ENCODE data around the gene FBN3.
"Not testable (repeated sequence)": the region's sequence is repeated elsewhere in the genome, so short reads cannot be mapped to it uniquely, and the experiment has no call there.

The FBN3 gene

GRCh38 chr19:8064911-8065874 lies 84.2 kb downstream of the FBN3 start:
- DNase-seq, result peak in 3 of 51 donors; percentile 3 to 9 (median 5)

DNA sequence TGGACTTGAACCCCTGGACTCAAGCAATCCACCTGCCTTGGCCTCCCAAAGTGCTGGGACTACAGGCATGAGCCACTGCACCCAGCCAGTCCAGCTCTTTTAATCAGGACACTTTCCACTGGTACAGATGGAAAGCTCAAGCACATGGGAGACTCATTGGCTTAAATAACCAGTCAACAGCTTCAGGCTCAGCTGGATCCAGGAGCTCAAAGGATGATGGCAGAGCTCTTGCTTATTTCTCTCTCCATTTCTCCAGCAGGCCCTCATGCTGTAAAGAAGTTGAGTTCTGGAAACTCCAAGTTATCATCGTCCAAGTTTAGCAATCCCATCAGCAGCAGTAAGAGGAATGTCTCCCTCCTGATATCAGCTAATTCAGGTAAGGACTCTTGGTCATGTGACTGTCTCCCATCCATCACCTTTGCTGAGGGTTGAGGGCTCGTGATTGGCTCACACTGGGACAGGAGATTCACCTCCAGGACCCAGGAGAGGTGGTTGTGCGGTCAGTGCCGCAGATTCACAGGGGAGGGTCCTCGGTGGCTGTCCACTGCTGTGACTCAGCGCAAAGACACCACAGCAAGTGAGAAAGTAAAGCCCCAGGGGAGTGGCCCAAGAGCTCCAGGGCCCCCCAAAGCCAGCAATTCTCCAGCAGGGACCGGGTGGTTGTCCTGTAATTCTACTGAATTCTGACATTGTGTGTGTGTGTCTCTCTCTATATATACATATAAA lies 91.7 kb downstream of the FBN3 start:
- no peak for DNase-seq

- DNase-seq, result no peak
These were observed 92.9 kb downstream of the FBN3 start for GRCh38 chr19:8056533-8056932.

- no peak for DNase-seq
These were observed 95.2 kb downstream of the FBN3 start for GRCh38 chr19:8054169-8054568.

DNA sequence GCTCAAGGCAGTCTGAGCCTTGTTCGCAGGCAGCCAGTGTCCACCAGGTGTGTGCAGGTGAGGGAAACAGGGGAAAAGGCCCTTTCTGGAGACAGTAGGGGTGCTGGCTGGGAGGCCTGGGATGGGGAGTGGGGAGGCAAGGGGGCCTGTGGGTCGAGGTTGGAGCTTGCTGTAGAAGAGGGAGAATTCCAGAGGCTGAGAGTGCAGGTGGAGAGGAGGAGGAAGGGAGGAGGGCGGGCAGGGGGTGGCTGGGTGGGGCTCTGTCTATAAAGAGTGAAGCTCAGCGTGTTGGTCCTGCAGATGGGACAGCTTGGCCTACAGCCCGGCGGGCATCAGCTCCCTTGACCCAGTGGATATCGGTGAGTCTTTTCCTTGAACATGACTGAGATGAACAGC lies 96.9 kb downstream of the FBN3 start, which contains the start of gene CCL25:
Gene CCL25, plus strand, starts transcription at position 297 of the 396 bp plus-strand sequence. CDS start 290 bp downstream, outside the sequence.
- no peak for DNase-seq

GRCh38 chr19:8050274-8051096 lies 98.9 kb downstream of the FBN3 start:
- DNase-seq, result peak in 44 of 51 donors; percentile 7 to 79 (median 54)

- no peak for DNase-seq
These were observed 102.7 kb downstream of the FBN3 start for GRCh38 chr19:8046569-8047165.

DNA sequence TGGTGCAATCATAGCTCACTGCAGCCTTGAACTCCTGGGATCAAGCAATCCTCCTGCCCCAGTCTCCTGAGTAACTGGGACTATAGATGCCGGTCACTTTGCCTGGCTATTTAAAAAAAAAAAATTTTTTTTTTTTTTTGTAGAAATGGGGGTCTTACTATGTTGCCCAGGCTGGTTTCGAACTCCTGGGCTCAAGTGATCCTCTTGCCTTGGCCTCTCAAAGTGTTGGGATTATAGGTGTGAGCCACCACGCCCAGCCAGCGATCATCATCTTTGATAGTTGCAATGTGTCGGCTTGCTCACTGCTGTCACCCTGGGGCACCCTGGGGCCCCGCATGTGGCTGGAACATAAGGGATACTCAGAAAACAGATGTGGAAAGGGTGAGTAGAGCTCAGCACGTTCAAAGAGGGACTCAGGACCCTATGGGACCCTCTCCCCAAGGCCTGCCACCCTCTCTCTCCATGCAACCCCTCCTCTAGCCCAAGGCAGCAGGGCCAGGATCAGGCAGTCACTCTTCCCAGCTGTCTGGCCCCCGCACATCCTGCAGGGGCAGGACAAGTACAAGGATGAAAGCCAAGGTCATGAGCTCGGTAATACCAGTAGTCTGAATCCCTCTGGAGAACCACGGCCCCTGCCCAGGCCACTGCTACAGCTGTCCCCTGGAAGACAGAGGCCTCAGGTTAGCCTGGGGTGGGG lies 103.4 kb downstream of the FBN3 start:
- DNase-seq, result no peak

GRCh38 chr19:8044018-8044417 lies 105.4 kb downstream of the FBN3 start:
- no peak for DNase-seq

- no peak for DNase-seq
These were observed 106.5 kb downstream of the FBN3 start for GRCh38 chr19:8042900-8043299.

DNA sequence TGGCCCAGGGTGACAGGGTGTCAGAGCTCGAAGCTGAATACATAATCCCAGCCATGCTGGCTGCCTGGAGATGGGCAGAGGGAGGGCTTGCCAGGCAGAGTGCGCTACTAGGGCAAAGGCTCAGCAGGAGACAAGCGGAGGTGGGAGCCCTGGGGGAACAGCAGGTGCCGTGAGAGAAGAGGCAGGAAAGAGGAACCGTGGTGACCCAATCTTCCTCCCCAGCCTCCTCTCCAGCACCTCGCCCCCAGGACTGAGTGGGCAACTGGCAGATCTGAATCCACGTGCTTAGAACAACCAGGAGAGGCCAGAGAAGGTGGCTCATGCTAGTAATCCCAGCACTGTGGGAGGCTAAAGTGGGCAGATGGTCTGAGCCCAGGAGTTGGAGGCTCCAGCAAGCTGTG lies 107.9 kb downstream of the FBN3 start:
- peak in 1 of 51 donors; percentile 24 for DNase-seq

DNA sequence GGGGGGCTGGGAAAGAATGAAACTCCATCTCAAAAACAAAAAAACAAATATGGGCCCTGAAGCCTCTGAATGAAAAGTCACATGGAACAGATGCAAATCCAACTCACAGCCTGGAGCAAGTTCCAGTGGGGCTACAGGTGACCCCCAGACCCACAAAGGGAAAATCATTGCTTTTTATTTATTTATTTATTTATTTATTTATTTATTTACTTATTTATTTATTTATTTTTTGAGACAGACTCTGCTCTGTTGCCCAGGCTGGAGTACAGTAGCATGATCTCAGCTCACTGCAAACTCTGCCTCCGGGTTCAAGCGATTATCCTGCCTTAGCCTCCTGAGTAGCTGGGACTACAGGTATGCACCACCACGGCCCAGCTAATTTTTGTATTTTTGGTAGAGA lies 110.2 kb downstream of the FBN3 start:
- DNase-seq, result no peak

DNA sequence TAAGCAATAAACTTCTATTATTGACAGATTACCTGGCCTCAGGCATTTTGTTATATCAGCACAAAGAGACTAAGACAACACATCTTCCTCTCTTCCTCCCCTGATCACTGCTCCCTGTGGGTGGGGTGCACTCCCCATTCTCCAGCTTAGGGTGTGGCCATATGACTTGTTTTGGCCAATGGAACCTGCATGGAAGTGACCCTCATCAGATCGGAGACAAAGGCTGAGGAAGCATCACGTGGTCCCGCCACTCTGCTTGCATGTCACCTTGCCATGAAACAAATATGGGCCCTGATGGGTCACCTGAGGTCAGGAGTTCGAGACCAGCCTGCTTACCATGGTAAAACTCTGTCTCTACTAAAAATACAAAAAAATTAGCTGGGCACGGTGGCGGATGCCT lies 110.6 kb downstream of the FBN3 start:
- no peak for DNase-seq

DNA sequence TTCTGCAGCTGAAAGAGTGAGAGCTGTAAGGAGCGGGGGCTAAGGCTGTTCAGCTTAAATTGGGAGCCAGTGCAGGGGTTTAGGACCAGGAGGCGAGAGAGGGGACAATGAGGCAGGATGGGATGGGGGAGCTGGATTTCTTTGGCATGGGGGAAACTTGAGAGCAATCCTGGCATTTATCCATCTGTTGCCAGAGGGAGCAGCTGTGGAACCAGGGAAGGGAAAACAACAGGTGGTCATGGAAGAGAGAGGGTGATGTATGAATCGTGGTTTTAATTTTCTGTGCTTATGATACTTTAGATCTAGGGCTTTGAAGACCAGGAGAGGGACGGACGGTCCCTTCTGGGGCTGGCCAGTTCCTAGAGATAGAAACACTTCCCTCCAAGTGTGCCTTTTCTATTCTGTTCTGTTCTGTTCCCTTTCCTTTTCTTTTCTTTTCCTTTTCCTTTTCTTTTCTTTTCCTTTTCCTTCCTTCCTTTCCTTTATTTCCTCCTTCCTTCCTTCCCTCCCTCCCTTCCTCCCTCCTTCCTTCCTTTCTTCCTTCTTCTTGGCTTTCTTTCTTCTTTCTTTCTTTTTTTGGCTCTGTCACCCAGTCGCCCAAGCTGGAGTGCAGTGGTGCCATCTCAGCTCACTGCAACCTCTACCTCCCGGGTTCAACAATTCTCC lies 112.8 kb downstream of the FBN3 start:
- DNase-seq, result no peak

DNA sequence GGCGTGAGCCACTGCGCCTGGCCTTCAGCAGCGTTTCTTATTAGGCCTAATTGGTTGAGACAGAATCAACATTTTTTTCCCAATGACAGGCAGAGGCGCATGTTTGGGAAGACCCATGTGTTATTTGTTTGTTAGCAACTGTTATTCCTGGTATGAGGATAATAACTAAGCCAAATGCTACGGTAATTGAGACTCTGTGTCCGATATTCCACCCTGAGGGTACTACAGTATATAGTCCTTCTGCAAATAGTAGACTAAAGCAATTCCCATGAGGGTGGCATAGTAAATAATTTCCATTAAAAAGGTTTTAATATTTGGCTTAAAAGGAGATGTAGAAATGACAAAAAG lies 115.2 kb downstream of the FBN3 start:
- DNase-seq, result no peak

- DNase-seq, result not testable (repeated sequence)
These were observed 115.9 kb downstream of the FBN3 start for GRCh38 chr19:8033287-8034177.

DNA sequence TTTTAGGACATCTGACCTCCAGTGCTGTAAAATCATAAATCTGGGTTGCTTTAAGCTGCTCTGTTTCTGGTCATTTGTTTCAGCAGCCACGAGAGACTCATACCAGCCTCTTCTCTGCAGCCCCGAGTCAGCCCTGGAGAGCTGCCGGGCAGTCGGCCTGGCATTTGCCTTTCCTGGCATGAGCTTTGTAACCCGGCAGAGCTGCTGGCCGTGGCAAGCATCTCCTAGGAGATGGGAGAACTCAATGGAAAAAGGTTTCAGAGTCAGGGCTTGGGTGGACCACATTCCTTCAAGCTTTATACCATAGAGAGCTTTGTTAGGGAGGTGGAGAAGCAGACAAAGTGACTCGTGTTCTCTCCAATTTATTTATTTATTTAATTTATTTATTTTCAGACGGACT lies 118.4 kb downstream of the FBN3 start:
- DNase-seq, result peak in 4 of 51 donors; percentile 2 to 15 (median 4)

DNA sequence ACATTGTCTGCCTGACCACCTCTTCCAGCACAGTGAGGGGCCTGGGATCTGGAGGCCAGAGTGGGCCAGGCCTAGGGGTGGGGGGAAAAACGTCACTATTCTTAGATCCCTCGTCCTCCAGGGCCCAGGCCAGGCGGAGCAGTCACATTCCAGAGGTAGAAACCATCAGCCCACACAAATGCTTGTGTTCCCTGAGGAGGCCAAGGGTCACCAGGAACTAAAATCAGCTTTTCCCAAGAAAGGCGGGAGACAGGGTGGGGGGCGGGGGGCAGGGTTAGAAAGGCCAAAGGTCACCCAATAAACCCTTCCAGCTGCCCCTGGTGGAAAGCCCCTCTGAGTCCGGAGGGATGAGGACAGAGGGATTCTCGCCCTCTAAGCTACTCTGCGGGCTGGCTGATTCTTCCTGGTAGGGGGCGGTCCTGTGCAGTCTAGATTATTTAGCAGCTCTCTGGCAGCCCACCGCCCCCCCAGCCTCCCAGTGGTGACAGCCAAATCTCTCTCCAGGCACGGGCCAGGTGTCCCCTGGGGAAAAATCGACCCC lies 120.4 kb downstream of the FBN3 start:
- DNase-seq, result no peak

GRCh38 chr19:8025316-8025715 lies 124.1 kb downstream of the FBN3 start:
- DNase-seq, result no peak
